Measurements from ENCODE around the gene INSM2. TPM values are rescaled to one million over a fixed set of nuclear protein-coding genes. Genes with fewer than 3 reads are reported as not detected.

INSM2 gene
- total RNA-seq, 1 experiment from 2014 or later: not detected

DNA sequence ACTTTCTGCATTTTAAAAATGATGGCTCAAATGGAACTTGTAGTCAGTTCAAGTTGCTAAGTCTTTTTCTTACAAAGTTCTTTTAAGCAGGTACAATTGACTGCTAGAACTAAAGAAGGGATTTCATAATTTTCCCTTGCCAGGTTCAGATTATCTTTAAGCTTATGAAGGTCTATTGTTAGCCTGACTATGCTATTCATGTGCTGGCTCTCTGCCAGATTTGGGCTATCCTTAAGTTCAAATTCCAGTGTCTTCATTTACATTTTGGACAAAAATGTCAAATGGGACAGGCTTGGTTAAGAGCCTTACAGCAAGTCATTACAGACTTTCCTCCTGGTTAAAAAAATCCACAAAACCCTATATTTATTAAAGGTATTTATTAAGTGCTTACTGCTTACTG, 42.3 kb downstream of the INSM2 start:
- Histone ChIP-seq H3K4me2 (ENCODE audit: low read length) (no peak overlapping the region), H3K36me3 (ENCODE audit: control insufficient read depth in 1 of 2, insufficient read depth in 2 of 2, low read length in 2 of 2) (no peaks in the 10 kb centered on the region), H3K9ac (ENCODE audit: low read length) (no peak overlapping the region), H3K27me3 (ENCODE audit: insufficient read depth, low read length) (no peaks in the 10 kb centered on the region), H3K4me1 (ENCODE audit: control insufficient read depth in 1 of 2, insufficient read depth in 2 of 2, low read length in 2 of 2) (no peaks in the 10 kb centered on the region), H3K79me2 (ENCODE audit: insufficient read depth, low read length) (no peaks in the 10 kb centered on the region), H4K20me1 (ENCODE audit: insufficient read depth) (no peaks in the 10 kb centered on the region), H3K4me3 (replicated peaks in 1 of 2; ENCODE audit: low read depth in 1 of 2, low read length in 2 of 2) (no peak overlapping the region), H3K9me2 (ENCODE audit: insufficient read depth) (no peaks in the 10 kb centered on the region), H3K9me3 (ENCODE audit: control insufficient read depth in 1 of 2, insufficient read depth in 1 of 2, low read depth in 1 of 2, low read length in 2 of 2) (no peaks in the 10 kb centered on the region), H3K27ac (ENCODE audit: low read depth, low read length) (no peak overlapping the region), H2AFZ (ENCODE audit: low read depth, low read length, poor library complexity, severe bottlenecking) (no peak overlapping the region)
- RAD21 ChIA-PET (ENCODE audit: low non-redundant PET in 1 of 2, low total read pairs in 2 of 2, uncharacterized antibody in 2 of 2, unreplicated experiment in 2 of 2): no interaction called here
- no peak for ATAC-seq
- DNase-seq (ENCODE audit: low read depth, low spot score): no peak
- CTCF ChIA-PET: no interaction called here
- no peak for TF ChIP-seq POLR2A (IDR thresholded peaks at IDR 0.05; ENCODE audit: borderline replicate concordance, extremely low read depth, insufficient read depth, insufficient read length)
- no peak for TF ChIP-seq SIN3A (IDR thresholded peaks at IDR 0.05; ENCODE audit: low read depth)
- TF ChIP-seq EZH2 (IDR thresholded peaks at IDR 0.05): no peak
- no peak for TF ChIP-seq ZFX (IDR thresholded peaks at IDR 0.05)
- TF ChIP-seq RAD21 (IDR thresholded peaks at IDR 0.05; ENCODE audit: low read depth): no peak
- TF ChIP-seq, protein P1, sequence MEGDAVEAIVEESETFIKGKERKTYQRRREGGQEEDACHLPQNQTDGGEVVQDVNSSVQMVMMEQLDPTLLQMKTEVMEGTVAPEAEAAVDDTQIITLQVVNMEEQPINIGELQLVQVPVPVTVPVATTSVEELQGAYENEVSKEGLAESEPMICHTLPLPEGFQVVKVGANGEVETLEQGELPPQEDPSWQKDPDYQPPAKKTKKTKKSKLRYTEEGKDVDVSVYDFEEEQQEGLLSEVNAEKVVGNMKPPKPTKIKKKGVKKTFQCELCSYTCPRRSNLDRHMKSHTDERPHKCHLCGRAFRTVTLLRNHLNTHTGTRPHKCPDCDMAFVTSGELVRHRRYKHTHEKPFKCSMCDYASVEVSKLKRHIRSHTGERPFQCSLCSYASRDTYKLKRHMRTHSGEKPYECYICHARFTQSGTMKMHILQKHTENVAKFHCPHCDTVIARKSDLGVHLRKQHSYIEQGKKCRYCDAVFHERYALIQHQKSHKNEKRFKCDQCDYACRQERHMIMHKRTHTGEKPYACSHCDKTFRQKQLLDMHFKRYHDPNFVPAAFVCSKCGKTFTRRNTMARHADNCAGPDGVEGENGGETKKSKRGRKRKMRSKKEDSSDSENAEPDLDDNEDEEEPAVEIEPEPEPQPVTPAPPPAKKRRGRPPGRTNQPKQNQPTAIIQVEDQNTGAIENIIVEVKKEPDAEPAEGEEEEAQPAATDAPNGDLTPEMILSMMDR (IDR thresholded peaks at IDR 0.05 in 2 of 3, conservative IDR thresholded peaks at IDR 0.05 in 1 of 3; ENCODE audit: borderline replicate concordance in 1 of 3, insufficient read depth in 1 of 3, low read depth in 2 of 3, low read length in 2 of 3): no peak
- TF ChIP-seq POLR2AphosphoS5 (IDR thresholded peaks at IDR 0.05; ENCODE audit: low read depth, low read length): no peak
- POLR2A ChIA-PET: no interaction called here
- intact Hi-C loops (cut with micrococcal nuclease): no loop called here
- no TSS peak for BruUV-seq (replicated peaks)

DNA sequence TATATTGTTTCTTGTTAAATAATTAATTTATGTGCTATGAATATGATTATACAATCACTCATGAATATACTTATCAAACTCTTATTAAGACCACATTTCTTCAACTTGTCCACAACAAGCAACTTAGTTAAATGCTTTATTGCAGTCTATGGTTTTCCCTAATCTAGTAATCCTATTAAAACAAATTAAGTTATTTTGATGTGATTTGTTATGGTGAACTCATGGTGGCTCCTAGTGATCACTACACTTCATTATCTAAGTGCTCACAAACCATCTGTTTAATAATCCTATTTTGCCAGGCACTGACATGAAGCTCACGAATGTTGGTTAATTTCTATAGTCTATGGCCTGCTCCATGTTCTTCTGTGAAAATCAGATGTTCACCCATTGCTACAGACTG, 42.9 kb downstream of the INSM2 start:
- H2AFZ ChIP-seq (ENCODE audit: low read depth, low read length, poor library complexity, severe bottlenecking): no peak overlapping the region
- H3K27ac ChIP-seq (ENCODE audit: low read depth, low read length): no peak overlapping the region
- ATAC-seq (no peak), DNase-seq (ENCODE audit: low read depth, low spot score) (no peak)
- no peaks in the 10 kb centered on the region for H3K9me2 ChIP-seq (ENCODE audit: insufficient read depth)
- no peaks in the 10 kb centered on the region for H3K9me3 ChIP-seq (ENCODE audit: control insufficient read depth in 1 of 2, insufficient read depth in 1 of 2, low read depth in 1 of 2, low read length in 2 of 2)
- H3K4me2 ChIP-seq (ENCODE audit: low read length): no peak overlapping the region
- ChIA-PET POLR2A (no interaction called here), RAD21 (ENCODE audit: low non-redundant PET in 1 of 2, low total read pairs in 2 of 2, uncharacterized antibody in 2 of 2, unreplicated experiment in 2 of 2) (no interaction called here), CTCF (no interaction called here)
- H3K4me3 ChIP-seq (replicated peaks in 1 of 2; ENCODE audit: low read depth in 1 of 2, low read length in 2 of 2): no peak overlapping the region
- BruUV-seq (replicated peaks): no TSS peak
- H3K4me1 ChIP-seq (ENCODE audit: control insufficient read depth in 1 of 2, insufficient read depth in 2 of 2, low read length in 2 of 2): no peaks in the 10 kb centered on the region
- H3K79me2 ChIP-seq (ENCODE audit: insufficient read depth, low read length): no peaks in the 10 kb centered on the region
- H3K36me3 ChIP-seq (ENCODE audit: control insufficient read depth in 1 of 2, insufficient read depth in 2 of 2, low read length in 2 of 2): no peaks in the 10 kb centered on the region
- no peak overlapping the region for H3K9ac ChIP-seq (ENCODE audit: low read length)
- intact Hi-C loops (cut with micrococcal nuclease): no loop called here
- no peaks in the 10 kb centered on the region for H4K20me1 ChIP-seq (ENCODE audit: insufficient read depth)
- H3K27me3 ChIP-seq (ENCODE audit: insufficient read depth, low read length): no peaks in the 10 kb centered on the region
- no peak for TF ChIP-seq JUND (IDR thresholded peaks at IDR 0.05)
- no peak for TF ChIP-seq EZH2phosphoT487 (IDR thresholded peaks at IDR 0.05; ENCODE audit: borderline replicate concordance)
- TF ChIP-seq ZFX (IDR thresholded peaks at IDR 0.05): no peak
- no peak for TF ChIP-seq TCF7L2 (IDR thresholded peaks at IDR 0.05; ENCODE audit: borderline replicate concordance, extremely low read depth, insufficient read depth, insufficient read length)
- TF ChIP-seq, protein P2, sequence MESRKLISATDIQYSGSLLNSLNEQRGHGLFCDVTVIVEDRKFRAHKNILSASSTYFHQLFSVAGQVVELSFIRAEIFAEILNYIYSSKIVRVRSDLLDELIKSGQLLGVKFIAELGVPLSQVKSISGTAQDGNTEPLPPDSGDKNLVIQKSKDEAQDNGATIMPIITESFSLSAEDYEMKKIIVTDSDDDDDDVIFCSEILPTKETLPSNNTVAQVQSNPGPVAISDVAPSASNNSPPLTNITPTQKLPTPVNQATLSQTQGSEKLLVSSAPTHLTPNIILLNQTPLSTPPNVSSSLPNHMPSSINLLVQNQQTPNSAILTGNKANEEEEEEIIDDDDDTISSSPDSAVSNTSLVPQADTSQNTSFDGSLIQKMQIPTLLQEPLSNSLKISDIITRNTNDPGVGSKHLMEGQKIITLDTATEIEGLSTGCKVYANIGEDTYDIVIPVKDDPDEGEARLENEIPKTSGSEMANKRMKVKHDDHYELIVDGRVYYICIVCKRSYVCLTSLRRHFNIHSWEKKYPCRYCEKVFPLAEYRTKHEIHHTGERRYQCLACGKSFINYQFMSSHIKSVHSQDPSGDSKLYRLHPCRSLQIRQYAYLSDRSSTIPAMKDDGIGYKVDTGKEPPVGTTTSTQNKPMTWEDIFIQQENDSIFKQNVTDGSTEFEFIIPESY (IDR thresholded peaks at IDR 0.05; ENCODE audit: extremely low read depth, insufficient replicate concordance, low read length): no peak
- TF ChIP-seq EGR1 (IDR thresholded peaks at IDR 0.05; ENCODE audit: low read depth): no peak
- no peak for TF ChIP-seq ZNF274 (IDR thresholded peaks at IDR 0.05; ENCODE audit: low read depth, low read length)
- TF ChIP-seq RAD21 (IDR thresholded peaks at IDR 0.05; ENCODE audit: low read depth): no peak
- no peak for TF ChIP-seq POLR2A (IDR thresholded peaks at IDR 0.05; ENCODE audit: borderline replicate concordance, extremely low read depth, insufficient read depth, insufficient read length)
- no peak for TF ChIP-seq POLR2AphosphoS5 (IDR thresholded peaks at IDR 0.05; ENCODE audit: low read depth, low read length)
- no peak for TF ChIP-seq SP1 (IDR thresholded peaks at IDR 0.05; ENCODE audit: low read depth)
- TF ChIP-seq SIN3A (IDR thresholded peaks at IDR 0.05; ENCODE audit: low read depth): no peak
- no peak for TF ChIP-seq CBX3 (IDR thresholded peaks at IDR 0.05; ENCODE audit: low read depth)
- no peak for TF ChIP-seq CEBPB (IDR thresholded peaks at IDR 0.05; ENCODE audit: low read depth)
- TF ChIP-seq, protein P3, sequence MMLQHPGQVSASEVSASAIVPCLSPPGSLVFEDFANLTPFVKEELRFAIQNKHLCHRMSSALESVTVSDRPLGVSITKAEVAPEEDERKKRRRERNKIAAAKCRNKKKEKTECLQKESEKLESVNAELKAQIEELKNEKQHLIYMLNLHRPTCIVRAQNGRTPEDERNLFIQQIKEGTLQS (IDR thresholded peaks at IDR 0.05): no peak
